Myocyte (in vitro differentiated cells): ENCODE data around the gene BCAR3. TPM values are rescaled to one million over a fixed set of nuclear protein-coding genes. Genes with fewer than 3 reads are reported as not detected.

Experiments used
- DNase-seq: peaks from one replicate; pipeline ENCODE4 v3.0.0-alpha.2; 2012; ENCODE audit warnings: low read depth
- polyA plus RNA-seq: library from polyadenylated mRNA; unstranded; fragments of >200 nt; gene quantifications from one replicate; pipeline ENCODE4 v1.2.1, GENCODE V29; 2012; ENCODE audit warnings: missing spikeins
- total RNA-seq: library from RNA; depleted of rRNA; stranded (reverse); fragments of >200 nt; gene quantifications from 2 replicates; pipeline ENCODE4 v1.2.3, GENCODE V29; 2014

BCAR3 gene
- total RNA-seq = 46.6 and 59.6 TPM in 2 replicates
- polyA plus RNA-seq = 34.0 TPM

DNA sequence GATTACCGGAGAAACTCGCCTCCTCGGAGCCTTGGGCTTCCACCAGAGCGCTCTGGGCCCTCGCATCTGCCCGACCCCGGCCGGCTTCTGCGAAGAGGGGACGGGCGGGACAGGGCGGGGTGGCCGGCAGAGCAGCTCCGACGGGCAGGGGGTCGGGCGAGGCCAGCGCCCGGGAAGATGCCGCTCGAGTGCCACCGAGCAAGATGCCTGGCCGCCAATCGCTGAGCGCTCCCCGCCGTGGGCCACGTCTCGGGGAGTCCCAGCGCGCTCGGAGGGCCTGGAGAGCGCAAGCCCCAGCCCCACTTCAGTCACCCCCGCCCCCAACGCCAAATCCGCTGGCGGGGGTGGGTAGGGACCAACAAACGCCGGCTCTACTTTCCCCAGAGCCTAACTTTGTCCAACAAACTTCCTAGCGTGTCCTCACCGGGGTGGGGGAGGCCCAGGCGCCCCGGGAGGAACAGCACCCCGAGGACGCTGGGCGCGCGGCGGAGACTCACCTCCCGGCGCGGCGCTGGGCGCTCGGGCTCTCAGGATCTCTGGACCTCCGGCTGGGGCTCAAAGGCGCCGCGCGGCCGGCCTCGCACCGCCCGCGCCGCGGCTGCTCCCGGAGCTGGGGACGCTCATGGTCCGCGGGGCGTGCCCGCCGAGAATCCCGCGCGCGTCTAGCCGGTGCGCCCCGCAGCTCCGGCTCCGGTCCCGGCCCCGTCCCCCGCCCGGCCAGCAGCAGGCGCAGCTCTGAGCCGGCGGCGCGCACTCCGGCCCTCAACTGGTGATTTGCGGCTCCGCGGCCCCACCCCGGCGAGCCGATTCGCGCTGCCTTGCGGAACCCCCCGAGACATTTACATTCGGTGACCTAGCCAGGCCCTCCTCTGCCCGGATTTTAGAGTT, at the start of gene BCAR3:
TSS of gene BCAR3 (minus strand) at position 737 of the 888 bp plus-strand sequence. CDS start 6,907 bp downstream, outside the sequence.
- peak; percentile 84 for DNase-seq

DNA sequence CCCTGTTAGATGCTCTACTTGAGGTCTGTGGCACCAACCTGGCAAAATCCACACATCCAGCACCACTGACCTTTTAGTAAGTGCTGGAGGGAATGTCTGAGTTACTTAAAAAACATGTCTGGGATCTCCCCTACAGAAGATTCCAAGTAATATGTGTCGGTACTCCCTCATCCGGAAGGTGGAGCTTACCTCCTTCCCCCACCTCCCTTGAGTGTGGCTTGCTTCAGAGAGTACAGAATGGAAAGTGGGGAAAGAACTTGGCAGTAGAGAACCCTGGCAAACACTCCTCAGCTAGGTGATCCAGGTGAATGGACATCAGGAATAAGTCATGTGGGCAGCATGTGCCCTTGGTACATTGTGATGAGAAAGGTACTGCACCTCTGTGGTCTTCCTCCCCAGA, 49.0 kb upstream of the BCAR3 start:
- DNase-seq = no peak

DNA sequence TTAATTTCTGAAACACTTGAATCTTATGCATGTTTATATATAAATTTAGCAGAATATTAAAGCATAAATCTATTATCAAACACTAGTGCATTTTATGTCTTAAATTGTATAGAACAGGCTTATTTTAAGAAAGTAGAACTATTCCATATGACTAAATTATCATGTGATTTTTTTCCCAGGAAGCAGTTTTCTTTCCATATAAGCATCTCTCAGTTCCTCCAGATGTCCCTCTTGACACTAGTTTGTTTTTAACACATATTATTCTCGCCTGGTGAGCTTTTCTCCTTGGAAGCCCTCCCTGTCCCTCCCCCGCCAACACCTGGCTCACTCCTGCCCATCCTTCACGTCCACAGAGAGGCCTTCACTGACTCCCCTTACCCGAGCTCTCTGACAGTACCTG, 48.3 kb upstream of the BCAR3 start:
- DNase-seq = no peak

DNA sequence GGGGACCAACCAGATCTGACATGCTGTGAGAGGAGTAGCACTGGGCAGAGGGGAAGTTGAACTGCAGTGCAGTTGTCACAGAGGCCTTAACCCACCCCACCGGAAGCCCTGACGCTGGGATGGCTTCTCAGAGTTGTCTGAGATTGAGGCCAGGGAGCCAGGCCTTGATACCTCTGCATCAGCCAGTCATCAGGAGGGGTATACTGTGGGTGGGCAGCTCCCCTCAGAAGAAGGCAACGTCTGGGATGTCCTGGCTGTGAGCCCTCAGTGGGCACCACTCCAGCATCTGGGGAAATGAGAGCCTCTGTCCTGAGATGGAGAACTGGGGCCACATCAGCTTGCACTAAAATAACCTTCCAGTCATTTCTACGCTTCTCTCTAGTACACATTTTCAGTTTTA, 47.9 kb upstream of the BCAR3 start:
- DNase-seq = no peak

DNA sequence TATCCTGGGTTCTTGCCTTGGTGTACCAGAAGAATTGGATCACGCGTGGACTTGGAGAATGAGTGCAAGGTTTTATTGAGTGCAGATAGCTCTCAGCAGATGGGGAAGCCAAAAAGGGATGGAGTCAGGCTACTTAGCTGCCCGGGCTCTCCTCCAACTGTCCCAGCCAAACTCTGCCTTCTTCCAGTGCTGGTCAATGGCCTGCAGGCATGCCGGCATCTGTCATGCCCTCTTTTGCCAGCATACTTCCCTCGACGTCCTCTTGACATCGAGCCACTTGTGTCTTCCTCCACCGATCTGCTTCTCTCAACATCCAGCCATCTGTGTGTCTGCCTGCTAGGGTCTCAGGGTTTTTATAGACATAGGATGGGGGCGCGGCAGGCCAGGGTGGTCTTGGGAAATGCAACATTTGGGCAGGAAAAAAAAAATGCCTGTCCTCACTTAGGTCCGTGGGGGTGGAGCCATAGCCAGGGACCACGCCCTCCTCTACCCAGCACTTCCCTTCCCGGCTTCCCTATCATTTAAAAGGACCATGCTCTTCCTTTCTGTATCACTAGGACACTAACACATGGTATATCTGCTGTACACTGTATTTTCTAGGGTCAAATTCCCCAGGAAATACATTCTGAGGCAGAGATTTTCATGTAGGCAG, 47.0 kb upstream of the BCAR3 start:
- DNase-seq = no peak

DNA sequence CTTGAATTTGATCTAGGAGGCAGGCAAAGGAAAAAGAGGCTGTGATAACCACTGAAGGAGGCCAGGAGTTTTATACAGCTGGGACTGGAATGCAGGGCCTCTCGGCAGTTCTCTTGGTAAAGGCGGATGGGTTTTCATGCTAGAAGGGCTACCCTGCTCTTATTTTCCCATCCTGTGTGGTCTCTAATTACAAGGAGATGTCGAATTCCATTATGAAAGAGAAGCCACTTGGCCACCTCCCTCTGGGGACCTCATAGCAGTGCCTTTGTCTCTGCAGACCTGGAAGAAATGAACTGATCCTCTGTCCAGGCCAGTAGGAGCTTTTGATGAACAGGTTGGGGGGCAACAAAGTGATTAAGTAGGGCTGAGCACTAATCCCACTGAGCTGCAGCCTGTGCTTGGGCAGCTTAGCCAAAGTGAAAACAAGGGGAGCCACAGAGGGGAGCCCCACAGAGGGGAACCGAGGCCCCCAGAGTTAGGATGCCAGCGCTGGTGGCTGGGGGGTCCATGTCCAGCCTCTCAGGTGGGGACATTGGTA, 42.2 kb upstream of the BCAR3 start:
- DNase-seq = no peak

DNA sequence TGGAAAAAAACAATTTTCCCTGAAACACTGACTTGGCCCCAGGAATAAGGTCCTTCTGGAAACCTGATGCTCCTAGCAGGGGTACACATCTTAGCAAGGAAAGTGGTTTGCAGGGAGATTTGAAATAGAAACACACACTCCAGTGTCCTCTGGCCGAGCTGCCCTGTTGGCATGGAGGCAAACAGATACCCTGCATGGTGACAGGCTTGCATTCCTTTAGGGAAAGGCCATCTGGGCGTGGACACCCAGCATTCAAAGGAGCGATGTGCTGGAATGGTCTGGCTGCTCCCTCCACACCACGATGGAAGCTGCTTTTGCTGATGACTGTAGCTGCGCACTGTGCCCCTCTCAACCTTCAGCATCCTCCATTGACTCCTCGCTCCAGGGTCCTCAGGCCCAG, 41.5 kb upstream of the BCAR3 start:
- DNase-seq = peak; percentile 92

DNA sequence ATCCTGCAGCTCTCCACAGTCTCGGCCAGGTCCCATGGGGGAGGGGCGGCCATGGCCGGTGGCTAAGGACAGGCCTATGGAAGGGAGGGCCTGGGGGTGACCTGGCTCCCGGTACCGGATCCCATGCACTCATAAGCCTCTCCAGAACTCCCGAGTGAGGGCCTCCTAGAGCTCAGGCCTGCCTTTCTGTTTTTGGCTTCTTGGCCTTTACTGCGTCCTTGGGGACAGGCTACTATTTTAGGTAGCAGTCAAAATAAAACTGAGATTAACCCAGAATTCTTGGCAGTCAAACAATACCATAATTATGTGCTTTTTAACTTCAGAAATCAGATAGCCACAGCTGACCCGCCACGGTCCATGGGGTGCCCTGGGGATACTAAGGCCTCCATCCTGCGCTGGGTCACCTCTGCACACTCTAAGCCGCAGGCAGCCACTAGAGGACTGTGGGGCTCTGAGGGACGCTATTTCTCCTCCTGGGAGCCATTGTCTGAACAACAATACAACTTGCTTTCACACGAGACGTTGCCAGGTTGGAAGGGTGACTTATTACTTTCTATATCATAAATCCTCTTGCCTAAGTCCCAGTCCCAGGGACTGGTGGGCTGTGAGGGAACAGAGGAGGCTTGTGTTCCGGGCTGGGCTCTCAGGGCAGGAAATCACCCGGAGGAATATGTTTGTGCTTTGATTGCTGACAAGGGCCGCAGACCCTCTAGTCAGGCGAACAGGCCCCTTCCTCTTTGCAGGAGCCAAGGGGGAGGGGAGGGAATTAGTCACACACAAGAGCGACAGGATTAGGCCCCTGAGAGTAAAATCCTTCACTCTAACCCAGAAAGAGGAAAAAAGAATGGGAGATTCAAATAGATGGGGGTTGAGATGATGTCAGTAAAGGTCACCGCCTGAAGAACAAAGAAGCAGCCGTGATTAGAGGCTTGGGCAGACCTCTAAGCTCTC, 40.7 kb upstream of the BCAR3 start:
- peak; percentile 46 for DNase-seq

DNA sequence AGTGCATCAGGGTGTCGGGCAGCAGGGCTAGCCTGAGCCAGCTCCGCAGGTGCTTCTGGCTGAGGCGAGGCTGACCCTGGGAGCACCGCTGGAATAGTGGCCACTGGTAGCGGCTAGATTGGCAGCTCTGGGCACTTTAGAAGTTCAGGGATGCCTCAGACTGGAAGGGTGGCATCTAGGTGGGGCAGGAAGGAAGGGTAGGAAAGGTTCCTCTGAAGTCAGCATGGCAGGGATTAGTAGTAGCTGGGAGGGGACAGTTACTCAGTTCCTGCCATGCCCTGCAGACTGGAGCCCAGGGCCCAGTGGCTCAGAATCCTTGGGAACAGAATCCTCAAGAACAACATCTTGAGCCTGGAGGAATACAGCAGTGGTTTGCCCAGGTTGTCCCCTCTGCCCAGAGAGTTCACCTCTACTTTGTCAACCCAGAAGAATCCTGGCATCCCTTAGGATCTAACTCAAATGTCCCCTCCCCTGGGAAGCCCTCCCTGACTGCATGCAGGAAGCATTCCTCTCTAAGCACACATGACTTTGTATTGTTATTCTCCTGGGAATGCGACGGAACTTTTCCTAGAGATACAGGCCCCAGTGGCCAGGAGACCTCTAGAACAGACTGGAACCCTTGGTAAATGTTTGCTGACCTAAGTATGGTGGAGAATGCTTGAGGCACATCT, 39.5 kb upstream of the BCAR3 start:
- DNase-seq = no peak

DNA sequence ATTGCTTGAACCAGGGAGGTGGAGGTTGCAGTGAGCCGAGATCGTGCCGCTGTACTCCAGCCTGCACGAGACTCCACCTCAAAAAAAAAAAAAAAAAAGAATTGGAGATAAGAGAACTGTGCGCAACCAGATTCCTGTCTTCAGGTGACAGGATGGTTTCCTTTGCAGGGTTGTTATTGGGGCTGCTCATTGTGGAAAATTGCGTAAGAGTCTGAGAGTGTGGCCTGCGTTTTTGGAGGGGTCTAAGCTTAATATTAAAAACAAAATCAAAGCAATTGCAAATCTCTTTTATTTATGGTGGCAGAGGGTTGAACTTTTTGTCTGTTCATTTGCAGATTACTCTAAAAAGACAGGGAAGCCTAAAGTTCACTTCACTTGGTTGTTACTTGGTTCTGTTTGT, 36.0 kb upstream of the BCAR3 start:
- no peak for DNase-seq

DNA sequence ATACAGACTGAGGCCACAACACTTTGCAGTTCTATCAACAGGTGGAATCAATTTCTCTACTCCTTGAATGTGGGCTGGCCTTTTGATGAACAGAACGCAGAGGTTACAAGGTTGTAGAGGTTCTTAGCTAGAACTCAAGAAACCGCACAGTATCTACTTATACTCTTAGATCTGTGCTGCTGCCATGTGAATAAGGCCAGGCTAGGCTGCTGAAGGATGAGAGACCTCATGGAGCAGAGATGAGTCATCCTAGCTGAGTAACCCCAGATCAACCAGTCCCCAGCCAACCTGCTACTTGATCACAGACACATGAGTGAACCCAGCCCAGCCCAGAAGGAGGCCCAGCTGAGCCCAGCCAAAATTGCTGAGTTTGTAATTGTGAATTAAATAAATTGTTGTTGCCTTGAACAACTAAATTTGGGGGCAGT, 35.3 kb upstream of the BCAR3 start:
- no peak for DNase-seq

DNA sequence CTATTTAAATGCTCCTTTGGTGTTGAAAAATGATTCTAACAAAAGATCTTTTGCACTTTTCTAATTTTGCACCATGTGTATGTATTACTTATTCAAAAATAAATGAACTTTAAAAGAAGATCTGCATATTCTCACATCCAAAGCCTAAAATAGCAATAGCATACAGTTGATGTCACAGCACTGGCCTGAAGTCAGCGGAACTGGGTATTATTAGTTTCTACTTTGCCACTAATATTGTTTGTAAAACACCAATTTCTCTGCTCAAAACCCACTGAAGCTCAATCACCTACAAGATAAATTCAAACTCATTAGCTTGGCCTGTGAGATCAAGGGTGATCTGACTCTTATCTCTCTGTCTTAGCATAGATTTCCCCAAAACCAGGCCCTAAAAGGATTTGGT, 34.5 kb upstream of the BCAR3 start:
- no peak for DNase-seq

DNA sequence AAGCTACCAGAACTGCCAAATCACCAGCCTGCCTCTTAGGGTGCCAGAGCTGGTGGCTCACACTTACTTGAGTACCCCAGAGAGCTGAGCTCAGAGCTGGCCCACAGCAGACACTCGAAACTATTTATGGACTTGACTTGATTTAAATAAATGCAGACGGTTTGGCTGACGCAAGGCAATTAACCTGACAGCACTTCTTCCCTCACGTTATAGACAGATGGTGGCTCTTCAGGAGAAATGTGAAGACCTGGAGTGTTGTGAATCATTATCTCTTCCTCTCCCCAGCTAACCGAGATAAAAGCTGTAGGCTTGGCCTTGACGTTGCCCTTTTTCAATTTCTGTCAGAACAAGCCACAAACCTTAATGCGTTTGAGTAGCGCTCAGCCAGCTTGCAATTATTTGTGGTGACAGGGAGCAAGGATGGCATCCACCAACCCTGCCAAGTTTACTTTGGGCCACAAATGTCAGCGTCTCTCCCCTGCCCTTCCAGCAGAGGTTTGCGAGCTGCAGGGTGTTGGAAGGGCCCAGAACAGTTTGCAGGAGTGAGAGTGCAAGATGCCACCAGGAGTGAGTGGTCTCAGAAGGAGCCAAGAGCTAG, 34.0 kb upstream of the BCAR3 start:
- peak; percentile 62 for DNase-seq

DNA sequence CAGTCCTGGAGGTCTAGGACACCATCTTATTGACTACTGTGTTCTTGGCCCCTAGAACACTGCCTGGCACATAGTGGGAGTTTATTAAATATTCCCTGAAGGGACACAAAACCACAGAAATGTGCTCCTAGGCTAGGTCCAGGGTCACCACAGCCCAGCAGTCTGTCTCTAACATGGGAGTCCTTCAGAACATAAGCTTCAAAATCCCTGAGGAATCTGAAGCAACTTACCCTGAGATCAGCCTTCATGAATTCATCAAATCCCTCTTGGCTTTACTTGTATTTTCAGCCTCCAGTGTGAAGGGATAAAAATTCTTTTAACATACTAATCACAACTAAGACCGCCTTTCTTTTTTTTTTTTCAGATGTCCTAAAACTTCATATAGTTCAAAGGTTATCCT, 32.7 kb upstream of the BCAR3 start:
- no peak for DNase-seq

DNA sequence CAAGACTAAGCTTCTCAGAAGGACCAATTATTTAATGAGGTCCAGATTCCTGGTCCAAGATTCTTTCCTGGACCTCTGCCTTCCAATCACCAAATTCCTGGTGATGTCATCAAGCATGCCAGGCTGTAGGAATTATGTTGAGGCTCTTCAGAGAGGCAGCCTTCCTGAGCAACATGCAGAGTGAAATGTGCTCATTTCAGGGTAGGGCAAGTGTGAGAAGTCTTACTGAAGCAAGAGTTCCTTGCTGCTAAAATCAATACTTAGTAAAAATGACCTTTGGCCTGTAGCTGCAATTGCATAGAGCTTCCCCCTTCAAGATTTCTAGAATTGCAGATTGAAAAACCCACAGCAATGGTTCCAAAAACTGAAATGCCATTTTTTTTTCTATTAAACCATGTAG, 31.7 kb upstream of the BCAR3 start:
- DNase-seq = no peak

DNA sequence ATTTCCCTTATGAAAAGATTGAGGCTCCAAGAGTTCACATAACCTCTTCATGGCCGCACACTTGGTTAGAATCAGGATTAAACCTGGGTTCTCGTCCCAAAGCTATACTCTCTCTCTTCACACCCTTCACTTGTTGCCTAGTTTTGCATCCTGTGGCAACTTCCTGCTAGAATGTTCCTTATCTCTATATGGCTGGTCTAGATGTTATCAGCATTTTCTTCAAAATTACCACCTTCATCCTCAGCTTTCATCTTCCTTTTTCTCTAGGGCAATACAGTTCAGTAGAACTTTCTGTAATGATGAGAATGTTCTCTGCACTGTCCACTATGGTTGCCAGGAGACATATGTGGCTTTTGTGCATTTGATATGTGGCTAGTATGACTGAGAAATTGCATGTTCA, 31.1 kb upstream of the BCAR3 start:
- no peak for DNase-seq

DNA sequence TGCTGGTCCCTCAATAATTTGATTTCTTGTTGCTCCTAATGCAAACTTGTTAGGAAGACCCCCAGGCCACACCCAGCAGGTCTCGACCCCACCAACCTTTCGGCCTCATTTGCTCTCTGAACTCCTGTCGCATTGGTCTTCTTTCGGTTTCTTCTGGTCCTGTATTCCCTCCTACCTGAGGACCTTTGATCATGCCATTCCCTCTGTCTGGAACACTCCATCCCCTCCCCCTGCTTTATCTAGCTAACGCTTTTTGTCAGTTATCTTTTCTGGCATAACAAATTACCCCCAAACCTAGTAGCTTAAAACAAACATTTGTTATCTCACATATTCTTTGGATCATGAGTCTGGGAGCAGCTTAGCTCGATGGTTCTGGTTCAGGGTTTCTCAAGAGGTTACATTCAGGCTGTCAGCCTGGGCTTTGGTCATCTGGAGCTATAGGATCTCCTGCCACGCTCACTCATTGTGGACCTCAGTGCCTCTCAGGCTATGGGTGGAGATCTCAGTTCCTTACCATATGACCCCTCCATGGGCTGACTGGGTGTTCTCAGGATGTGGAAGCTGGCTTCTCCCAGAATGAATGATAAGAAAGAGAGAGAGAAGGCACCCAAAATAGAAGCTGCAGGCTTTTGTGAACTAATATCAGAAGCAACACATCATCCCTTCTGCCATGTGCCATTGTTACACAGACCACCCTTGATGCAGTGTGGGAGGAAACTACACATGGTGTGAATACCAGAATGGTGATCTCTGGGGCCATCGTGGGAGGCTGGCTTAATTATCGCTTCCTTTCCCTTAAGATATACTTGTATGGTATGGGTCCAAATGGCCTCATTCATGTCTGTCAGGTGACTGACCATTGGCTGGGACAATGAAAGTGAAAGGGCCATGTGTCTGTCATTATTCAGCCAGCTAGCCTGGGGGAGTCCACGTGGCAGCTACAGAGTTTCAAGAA, 29.1 kb upstream of the BCAR3 start:
- DNase-seq = peak; percentile 20

DNA sequence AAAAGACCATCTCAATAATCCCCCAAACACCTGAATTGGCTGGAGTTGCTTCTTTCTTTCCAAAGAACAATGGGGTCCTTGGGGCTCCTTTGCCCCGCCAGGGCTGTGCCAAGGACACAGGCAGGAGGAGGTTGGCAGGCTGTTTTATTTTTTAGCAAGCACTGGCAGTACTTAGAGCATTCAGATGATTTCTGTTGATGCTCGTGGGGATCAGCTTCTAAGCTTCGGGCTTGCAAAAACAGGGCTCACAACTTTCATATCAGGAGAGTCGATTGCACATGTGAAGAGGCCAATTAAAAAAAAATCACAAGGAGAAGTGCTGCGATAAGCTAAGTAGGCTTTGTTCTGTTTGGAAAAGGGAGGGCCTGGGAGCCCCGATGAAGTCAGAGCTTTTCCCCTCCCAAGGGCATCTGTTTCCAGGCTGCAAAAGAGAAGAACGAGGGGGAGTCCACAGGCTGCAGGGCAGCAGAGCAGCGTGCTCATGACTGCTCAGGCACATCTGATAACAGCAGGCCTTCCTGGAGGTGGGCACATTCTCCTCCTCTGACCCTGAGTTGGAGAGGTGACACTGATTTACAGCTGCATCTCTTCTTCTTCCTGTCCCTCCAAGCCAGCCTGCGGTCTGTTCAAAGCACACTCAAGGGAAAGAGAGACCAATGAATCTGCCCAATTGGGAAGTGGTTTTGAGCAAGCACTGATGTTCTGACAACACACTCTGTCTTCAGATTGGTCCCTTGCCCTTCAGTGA, 27.3 kb upstream of the BCAR3 start:
- DNase-seq = no peak
